Fibroblast of lung (primary cell): ENCODE results near the gene LONP2. TPM values are rescaled to one million over a fixed set of nuclear protein-coding genes. Genes with fewer than 3 reads are reported as not detected.

Experiments
- DNase-seq, 2 donors: peaks; one replicate each; pipeline versions ENCODE4 v3.0.0 to v3.0.0-alpha.2; 2010; ENCODE audit warnings: low read depth in 2 of 2
- H2AFZ ChIP-seq: 2 replicates; pipeline ENCODE4 v1.5.1; 2012; ENCODE audit warnings: low read length, control low read depth, inconsistent platforms
- H3K27ac ChIP-seq: 2 replicates; pipeline ENCODE4 v1.5.1; 2011; ENCODE audit warnings: low read length, control low read depth; ENCODE audit not compliant: insufficient read depth
- H3K27me3 ChIP-seq: 2 replicates; pipeline ENCODE4 v1.5.1; 2011; ENCODE audit warnings: mild to moderate bottlenecking, low read length; ENCODE audit not compliant: control insufficient read depth, insufficient read depth
- H3K36me3 ChIP-seq: 2 replicates; pipeline ENCODE4 v1.5.1; 2011; ENCODE audit warnings: low read length; ENCODE audit not compliant: control insufficient read depth, insufficient read depth
- H3K4me1 ChIP-seq: 2 replicates; pipeline ENCODE4 v1.5.1; 2011; ENCODE audit warnings: low read length; ENCODE audit not compliant: control insufficient read depth, insufficient read depth; ENCODE audit errors: extremely low read depth
- H3K4me2 ChIP-seq: 2 replicates; pipeline ENCODE4 v1.5.1; 2011; ENCODE audit warnings: low read length, control low read depth; ENCODE audit not compliant: insufficient read depth; ENCODE audit errors: extremely low read depth
- H3K4me3 ChIP-seq, 4 experiments: fragments of 200-600 bp in 1 of 4; sonication (generic) in 1 of 4; replicated peaks in 1 of 4; 2 replicates each; pipeline ENCODE4 v1.5.1; 2011 to 2016; ENCODE audit warnings: low read length in 4 of 4, low read depth in 3 of 4, mild to moderate bottlenecking in 3 of 4, control low read depth in 2 of 4, inconsistent platforms in 1 of 4, mixed read lengths in 1 of 4; ENCODE audit not compliant: insufficient read depth in 1 of 4; ENCODE audit errors: control extremely low read depth in 1 of 4
- H3K79me2 ChIP-seq: 2 replicates; pipeline ENCODE4 v1.5.1; 2012; ENCODE audit warnings: mild to moderate bottlenecking, low read length, inconsistent platforms; ENCODE audit not compliant: control insufficient read depth, insufficient read depth
- H3K9ac ChIP-seq: 2 replicates; pipeline ENCODE4 v1.5.1; 2011; ENCODE audit warnings: mild to moderate bottlenecking, low read length, control low read depth; ENCODE audit not compliant: insufficient read depth
- H3K9me3 ChIP-seq: 2 replicates; pipeline ENCODE4 v1.5.1; 2012; ENCODE audit warnings: low read depth, low read length; ENCODE audit not compliant: control insufficient read depth, insufficient read depth
- H4K20me1 ChIP-seq: 2 replicates; pipeline ENCODE4 v1.5.1; 2011; ENCODE audit warnings: low read length; ENCODE audit not compliant: control insufficient read depth, insufficient read depth; ENCODE audit errors: extremely low read depth
- EZH2 ChIP-seq: IDR thresholded peaks from 2 replicates; pipeline ENCODE4 v1.5.1; 2012; ENCODE audit warnings: low read length, control low read depth, mild to moderate bottlenecking; ENCODE audit errors: missing control alignments
- polyA plus RNA-seq, 2 donors: library from polyadenylated mRNA; depleted of rRNA in 1 of 2; stranded (reverse) in 1 of 2; unstranded in 1 of 2; fragments of >200 nt; gene quantifications; 2 replicates each; pipeline ENCODE4 v1.2.1, GENCODE V29; 2011 to 2012; ENCODE audit warnings: missing spikeins in 1 of 2
- total RNA-seq: library from RNA; depleted of rRNA; stranded (reverse); fragments of >200 nt; gene quantifications from 2 replicates; pipeline ENCODE4 v1.2.1, GENCODE V29; 2014
- TF ChIP-seq, protein P1 (sequence below), 2 donors: IDR thresholded peaks in 1 of 2; conservative IDR thresholded peaks in 1 of 2; 1 replicate in 1 of 2; 2 replicates in 1 of 2; pipeline ENCODE4 v1.5.1; 2011 to 2012; ENCODE audit warnings: low read length in 2 of 2, control low read depth in 1 of 2, inconsistent platforms in 1 of 2, low read depth in 1 of 2, mild to moderate bottlenecking in 1 of 2

Gene LONP2
- total and polyA plus RNA-seq, 2 donors (not counting 1 experiment from before 2014, with no cell fraction given) = 44.0 to 60.8 TPM

DNA sequence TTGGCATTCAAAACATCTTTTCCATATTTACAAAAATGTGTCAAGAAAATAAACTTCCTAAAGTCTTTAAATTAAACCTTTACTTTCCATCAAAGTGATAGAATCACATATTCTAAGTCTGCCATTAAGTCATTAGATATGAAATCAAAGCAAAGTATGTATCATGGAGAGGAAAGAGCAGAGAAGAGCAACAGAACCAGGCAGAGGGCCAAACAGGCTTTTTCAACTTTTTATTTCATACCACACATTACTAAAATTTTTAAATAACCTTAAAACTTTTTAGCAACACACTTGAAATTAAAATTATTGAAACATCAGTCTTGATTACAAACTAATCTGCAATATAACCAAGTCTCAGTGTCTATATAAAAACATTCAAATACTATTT lies 127.3 kb downstream of the LONP2 start:
- Histone ChIP-seq H4K20me1 (peaks cover 2% of the 10 kb centered on the region), H3K4me1 (peaks cover 16% of the 10 kb centered on the region)
- DNase-seq = peak in 1 of 2 donors; percentile 23

DNA sequence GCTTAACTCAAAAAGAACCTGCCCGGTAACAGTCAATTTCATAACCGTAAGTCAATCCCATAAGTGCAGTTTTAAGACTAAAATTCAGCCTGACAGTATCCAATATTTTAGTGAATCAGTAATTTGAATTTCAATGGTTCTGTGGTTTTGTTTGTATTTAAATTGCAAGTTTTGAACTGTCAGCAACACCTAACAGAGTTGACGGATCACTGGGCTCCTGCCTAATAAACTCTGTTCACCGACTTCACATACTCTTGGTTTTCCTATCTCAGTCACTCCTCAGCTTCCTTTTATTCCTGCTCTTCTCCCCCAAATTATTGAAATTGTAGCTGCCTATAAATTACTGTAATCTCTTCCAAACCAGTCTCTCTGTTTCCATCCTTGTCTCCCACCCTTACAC lies 128.6 kb downstream of the LONP2 start:
- H3K4me2 ChIP-seq = no peak overlapping the region
- H3K27me3 ChIP-seq = no peaks in the 10 kb centered on the region
- H4K20me1 ChIP-seq = peaks cover 2% of the 10 kb centered on the region
- no peak for DNase-seq
- peaks cover 10% of the 10 kb centered on the region for H3K4me1 ChIP-seq
- no peaks in the 10 kb centered on the region for H3K9me3 ChIP-seq
- H3K4me3 ChIP-seq = no peak overlapping the region
- H3K27ac ChIP-seq = no peak overlapping the region
- no peak overlapping the region for H2AFZ ChIP-seq
- H3K79me2 ChIP-seq = peaks cover 87% of the 10 kb centered on the region
- H3K36me3 ChIP-seq = no peaks in the 10 kb centered on the region
- TF ChIP-seq, protein P1, sequence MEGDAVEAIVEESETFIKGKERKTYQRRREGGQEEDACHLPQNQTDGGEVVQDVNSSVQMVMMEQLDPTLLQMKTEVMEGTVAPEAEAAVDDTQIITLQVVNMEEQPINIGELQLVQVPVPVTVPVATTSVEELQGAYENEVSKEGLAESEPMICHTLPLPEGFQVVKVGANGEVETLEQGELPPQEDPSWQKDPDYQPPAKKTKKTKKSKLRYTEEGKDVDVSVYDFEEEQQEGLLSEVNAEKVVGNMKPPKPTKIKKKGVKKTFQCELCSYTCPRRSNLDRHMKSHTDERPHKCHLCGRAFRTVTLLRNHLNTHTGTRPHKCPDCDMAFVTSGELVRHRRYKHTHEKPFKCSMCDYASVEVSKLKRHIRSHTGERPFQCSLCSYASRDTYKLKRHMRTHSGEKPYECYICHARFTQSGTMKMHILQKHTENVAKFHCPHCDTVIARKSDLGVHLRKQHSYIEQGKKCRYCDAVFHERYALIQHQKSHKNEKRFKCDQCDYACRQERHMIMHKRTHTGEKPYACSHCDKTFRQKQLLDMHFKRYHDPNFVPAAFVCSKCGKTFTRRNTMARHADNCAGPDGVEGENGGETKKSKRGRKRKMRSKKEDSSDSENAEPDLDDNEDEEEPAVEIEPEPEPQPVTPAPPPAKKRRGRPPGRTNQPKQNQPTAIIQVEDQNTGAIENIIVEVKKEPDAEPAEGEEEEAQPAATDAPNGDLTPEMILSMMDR (conservative IDR thresholded peaks at IDR 0.05 in 1 of 2, IDR thresholded peaks at IDR 0.05 in 1 of 2; ENCODE audit: low read depth in 1 of 2, low read length in 2 of 2) = no peak
- TF ChIP-seq EZH2 = no peak
- no peak overlapping the region for H3K9ac ChIP-seq

More for the DNA sequence above, 127.3 kb downstream of the LONP2 start:
- TF ChIP-seq, protein P1 (conservative IDR thresholded peaks at IDR 0.05 in 1 of 2, IDR thresholded peaks at IDR 0.05 in 1 of 2; ENCODE audit: low read depth in 1 of 2, low read length in 2 of 2) = no peak
- no peak for TF ChIP-seq EZH2
- no peak overlapping the region for H3K4me2 ChIP-seq
- peaks cover 88% of the 10 kb centered on the region for H3K79me2 ChIP-seq
- no peaks in the 10 kb centered on the region for H3K27me3 ChIP-seq
- H3K9ac ChIP-seq = no peak overlapping the region
- H3K4me3 ChIP-seq = no peak overlapping the region
- no peak overlapping the region for H2AFZ ChIP-seq
- H3K9me3 ChIP-seq = no peaks in the 10 kb centered on the region
- H3K36me3 ChIP-seq = no peaks in the 10 kb centered on the region
- H3K27ac ChIP-seq = no peak overlapping the region

DNA sequence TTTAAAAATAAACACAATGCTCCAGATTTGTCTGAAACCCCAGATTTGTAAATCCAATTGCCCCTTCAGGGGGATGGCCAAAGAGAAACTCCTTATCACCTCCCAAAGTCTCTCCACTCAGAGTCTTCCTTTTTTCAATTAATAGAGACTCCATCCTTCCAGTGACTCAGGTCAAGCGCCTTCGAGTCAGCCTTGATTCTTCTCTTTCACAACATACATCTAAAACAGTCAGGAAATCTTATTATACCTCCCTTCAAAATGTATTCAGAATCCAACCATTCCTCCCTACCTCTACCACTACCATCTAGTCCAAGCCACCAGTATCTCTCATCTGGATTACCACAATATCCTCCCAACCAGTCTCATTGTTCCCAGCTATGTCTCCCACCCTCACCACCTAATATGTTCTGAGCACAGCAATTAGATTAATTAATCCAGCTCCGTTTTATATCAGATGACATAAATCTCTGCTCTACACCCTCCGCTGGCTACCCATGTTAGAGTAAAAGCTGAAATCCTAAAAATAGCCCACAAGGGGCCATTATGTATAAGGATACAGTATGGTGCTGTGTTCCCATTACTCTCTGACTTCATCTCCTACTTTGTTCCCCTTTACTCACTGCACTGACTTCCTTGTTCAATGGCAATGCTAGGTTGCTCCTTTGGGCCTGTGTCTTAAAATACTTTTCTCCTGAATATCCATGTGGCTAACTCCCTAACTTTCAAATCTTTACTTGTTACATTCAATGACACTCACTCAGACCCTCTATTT lies 129.3 kb downstream of the LONP2 start:
- Histone ChIP-seq H3K4me1 (peaks cover 10% of the 10 kb centered on the region), H3K9me3 (no peaks in the 10 kb centered on the region), H3K27me3 (no peaks in the 10 kb centered on the region), H3K79me2 (peaks cover 87% of the 10 kb centered on the region), H2AFZ (no peak overlapping the region), H3K27ac (no peak overlapping the region), H3K36me3 (no peaks in the 10 kb centered on the region), H4K20me1 (peaks cover 2% of the 10 kb centered on the region), H3K4me2 (no peak overlapping the region), H3K4me3 (no peak overlapping the region), H3K9ac (no peak overlapping the region)
- TF ChIP-seq, protein P1 (conservative IDR thresholded peaks at IDR 0.05 in 1 of 2, IDR thresholded peaks at IDR 0.05 in 1 of 2; ENCODE audit: low read depth in 1 of 2, low read length in 2 of 2) = no peak
- TF ChIP-seq EZH2 = no peak
- DNase-seq = no peak
